Heart right ventricle (tissue), 16 donors: ENCODE results near the gene PLA2G1B. TPM values are rescaled to one million over a fixed set of nuclear protein-coding genes. Genes with fewer than 3 reads are reported as not detected.
A peak's percentile ranks its signal among the peaks of the same experiment; 100 is the strongest.

ENCODE experiments used
- ATAC-seq, 8 donors: fragments of 200-7000 bp; cut with Tn5 transposase; one replicate each; pipeline ENCODE4 v1.9.1; 2020; ENCODE audit warnings: mild to moderate bottlenecking in 8 of 8, moderate library complexity in 8 of 8, moderate number of reproducible peaks in 1 of 8
- DNase-seq, 2 donors: peaks; one replicate each; pipeline ENCODE4 v3.0.0-alpha.2; 2020
- H3K27ac ChIP-seq, 10 donors: fragments of 200-600 bp; sonication (generic) in 2 of 10; one replicate each; pipeline versions ENCODE4 v1.5.0 to v1.8.0; 2020 to 2022; ENCODE audit warnings: mild to moderate bottlenecking in 3 of 10
- H3K27me3 ChIP-seq, 7 donors: fragments of 200-600 bp; one replicate each; pipeline ENCODE4 v1.8.0; 2021 to 2022; ENCODE audit warnings: mild to moderate bottlenecking in 2 of 7
- H3K36me3 ChIP-seq, 9 donors: fragments of 200-600 bp; sonication (generic) in 1 of 9; one replicate each; pipeline versions ENCODE4 v1.5.0 to v1.8.0; 2020 to 2022; ENCODE audit warnings: mild to moderate bottlenecking in 2 of 9
- H3K4me1 ChIP-seq, 9 donors: fragments of 200-600 bp; sonication (generic) in 1 of 9; one replicate each; pipeline versions ENCODE4 v1.5.0 to v1.8.0; 2020 to 2022; ENCODE audit warnings: mild to moderate bottlenecking in 4 of 9
- H3K4me3 ChIP-seq, 10 donors: fragments of 200-600 bp; sonication (generic) in 2 of 10; one replicate each; pipeline versions ENCODE4 v1.5.0 to v1.8.0; 2020 to 2022; ENCODE audit warnings: mild to moderate bottlenecking in 7 of 10, moderate library complexity in 2 of 10
- H3K9me3 ChIP-seq, 11 donors: fragments of 200-600 bp in 10 of 11; sonication (generic) in 2 of 11; one replicate each; pipeline versions ENCODE4 v1.5.0 to v1.8.0; 2013 to 2022; ENCODE audit warnings: mild to moderate bottlenecking in 2 of 11, control low read depth in 1 of 11, moderate library complexity in 1 of 11
- WGBS, 2 donors: extraction: QIAGEN DNeasy Blood & Tissue Kit; methylation state at CpG; one replicate each; pipeline ENCODE4 v1.1.7; 2013; ENCODE audit warnings: inconsistent platforms in 1 of 2; 5-methylcytosine and 5-hydroxymethylcytosine counted together
- intact Hi-C, 10 donors: fragments of 100-400 bp; cut with DNase I; formaldehyde crosslinking; loops; one replicate each; pipeline versions ENCODE4 v1.11.1 to v1.14.2; 2022
- polyA plus RNA-seq, 2 donors: library from polyadenylated mRNA; stranded (reverse); fragments of 200-250 nt; gene quantifications; one replicate each; pipeline ENCODE4 v1.2.3, GENCODE V29; 2013
- total RNA-seq, 10 donors: library from RNA; stranded (reverse); fragmentation: NEBNext Ultra II Directional in 3 of 10; extraction: Animal tissue kit (Norgen Biotek cat#: 25700) in 3 of 10; gene quantifications; one replicate each; pipeline versions ENCODE4 v1.2.1 to v1.2.4, GENCODE V29; 2021 to 2023
- TF ChIP-seq, protein P1 (sequence below), 9 donors: fragments of 200-600 bp; sonication (generic) in 2 of 9; IDR thresholded peaks; one replicate each; pipeline versions ENCODE4 v1.5.0 to v1.8.0; 2021 to 2022; ENCODE audit warnings: antibody characterized with exemption in 9 of 9, mild to moderate bottlenecking in 5 of 9, moderate library complexity in 1 of 9
- donor health status: Arrhythmogenic right ventricular cardiomyopathy.
- donor health status: ischemic (EF 13 %, LVEDD 7.1; RV severe dilation, severe dysfunction).
- donor health status: healthy with polysubstance abuse.
- donor health status: DM: no; HTN: yes; CAD: no.
- donor health status: DM: no; HTN: no; CAD: no.
- donor health status: ischemic (EF 25% LVEDD 6.9; RV normal size, moderate dysfunction).
- donor health status: ischemic (EF 25% LVEDD 5.7; RV mildly dilated, moderate dysfunction).
- donor health status: healthy.
- donor health status: DM: yes; HTN: yes; CAD: no.
- donor health status: Ischemic cardiomyopathy.
- donor health status: ischemic (EF 35%, LVEDD 5.7; RV mildly dilated, moderate dysfunction).
- donor health status: nonischemic (EF 11% LVEDD 7.7; RV severe dilation, severe dysfunction).
- donor health status: DM: yes; HTN: yes; CAD: no.
- donor health status: PGD.
- donor health status: ischemic (EF 29% LVEDD 5.4; RV normal size, mild dysfunction).
- donor health status: nonischemic (EF 23%, LVEDD 6.1; RV moderate dilation, normal function).

PLA2G1B gene
- total and polyA plus RNA-seq, 12 donors, result 0.22 to 1.8 (median 0.86) TPM; not detected in 4

DNA sequence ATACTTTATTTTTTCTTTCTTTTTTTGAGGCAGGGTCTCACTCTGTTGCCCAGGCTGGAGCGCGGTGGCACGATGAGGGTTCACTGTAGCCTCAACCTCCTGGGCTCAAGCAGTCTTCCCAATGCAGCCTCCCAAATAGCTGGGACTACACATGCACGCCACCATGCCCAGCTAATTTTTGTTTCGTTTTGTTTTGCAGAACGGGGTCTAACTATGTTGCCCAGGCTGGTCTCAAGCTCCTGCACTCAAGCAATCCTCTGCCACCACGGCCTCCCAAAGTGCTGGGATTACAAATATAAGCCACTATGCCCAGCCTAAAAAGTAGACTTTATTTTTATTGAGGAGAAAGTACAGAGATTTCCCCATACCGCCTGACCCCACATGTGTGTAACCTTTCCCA is 46.1 kb upstream of the PLA2G1B start:
- Histone ChIP-seq H3K36me3 (no peaks in the 10 kb centered on the region), H3K9me3 (no peaks in the 10 kb centered on the region), H3K27ac (no peak overlapping the region), H3K4me3 (no peak overlapping the region), H3K4me1 (peaks cover 0 to 9% (median 0%) of the 10 kb centered on the region in 9 donors), H3K27me3 (peaks cover 0 to 87% (median 47%) of the 10 kb centered on the region in 7 donors)
- DNase-seq (no peak), ATAC-seq (no peak)
- WGBS, 2 donors, result 90 to 93% methylated on average over 8 of the region's 8 CpGs
- TF ChIP-seq, protein P1, sequence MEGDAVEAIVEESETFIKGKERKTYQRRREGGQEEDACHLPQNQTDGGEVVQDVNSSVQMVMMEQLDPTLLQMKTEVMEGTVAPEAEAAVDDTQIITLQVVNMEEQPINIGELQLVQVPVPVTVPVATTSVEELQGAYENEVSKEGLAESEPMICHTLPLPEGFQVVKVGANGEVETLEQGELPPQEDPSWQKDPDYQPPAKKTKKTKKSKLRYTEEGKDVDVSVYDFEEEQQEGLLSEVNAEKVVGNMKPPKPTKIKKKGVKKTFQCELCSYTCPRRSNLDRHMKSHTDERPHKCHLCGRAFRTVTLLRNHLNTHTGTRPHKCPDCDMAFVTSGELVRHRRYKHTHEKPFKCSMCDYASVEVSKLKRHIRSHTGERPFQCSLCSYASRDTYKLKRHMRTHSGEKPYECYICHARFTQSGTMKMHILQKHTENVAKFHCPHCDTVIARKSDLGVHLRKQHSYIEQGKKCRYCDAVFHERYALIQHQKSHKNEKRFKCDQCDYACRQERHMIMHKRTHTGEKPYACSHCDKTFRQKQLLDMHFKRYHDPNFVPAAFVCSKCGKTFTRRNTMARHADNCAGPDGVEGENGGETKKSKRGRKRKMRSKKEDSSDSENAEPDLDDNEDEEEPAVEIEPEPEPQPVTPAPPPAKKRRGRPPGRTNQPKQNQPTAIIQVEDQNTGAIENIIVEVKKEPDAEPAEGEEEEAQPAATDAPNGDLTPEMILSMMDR (IDR thresholded peaks at IDR 0.05), result no peak
- intact Hi-C loops, result loop anchor here in 1 of 10 donors (5.0 kb wide), 1 partner anchor 44 kb away; no protein-coding TSS in a partner anchor

DNA sequence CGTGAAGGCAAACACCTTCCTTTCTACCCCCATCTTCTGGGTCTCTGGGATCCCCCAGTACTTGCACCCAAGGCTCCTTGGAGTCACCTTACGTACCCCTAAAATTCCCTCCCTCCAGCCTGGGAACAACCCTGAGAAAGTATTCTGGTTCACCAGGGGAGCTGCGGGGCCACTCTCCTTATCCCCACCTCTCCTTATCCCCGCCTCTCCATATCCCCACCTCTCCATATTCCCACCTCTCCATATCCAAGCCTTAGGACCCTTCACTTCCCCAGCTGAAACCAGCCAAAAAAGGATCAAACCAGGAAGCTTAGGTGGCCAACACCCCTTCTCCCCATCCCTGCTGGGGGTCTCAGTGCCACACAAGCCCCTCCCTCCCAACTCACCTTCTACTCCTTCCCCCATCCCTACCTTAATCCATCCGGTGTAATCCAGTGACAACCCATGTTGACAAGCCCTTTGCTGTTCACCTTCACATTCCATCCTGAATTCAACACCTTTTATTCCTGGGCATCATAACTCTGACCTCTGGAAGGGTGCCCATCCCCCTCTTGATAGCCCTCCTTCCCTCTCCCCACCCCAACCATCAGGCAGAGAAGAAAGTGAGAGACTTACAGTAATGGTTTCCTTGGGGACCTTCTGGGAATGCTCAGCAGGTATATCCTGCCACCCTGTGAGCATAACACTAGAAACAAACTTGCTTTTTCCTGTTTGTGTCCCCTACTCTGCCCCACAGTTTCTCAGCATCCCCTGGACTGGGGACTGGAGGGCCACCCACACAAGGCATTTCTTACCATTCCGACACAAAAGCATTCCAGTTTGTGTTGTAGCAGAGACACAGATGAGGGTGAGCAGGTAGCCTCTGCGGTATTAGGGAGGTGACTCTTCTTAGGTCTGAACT is 43.0 kb upstream of the PLA2G1B start:
- Histone ChIP-seq H3K4me1 (peaks cover 0 to 21% (median 12%) of the 10 kb centered on the region in 9 donors), H3K27ac (no peak overlapping the region), H3K9me3 (no peaks in the 10 kb centered on the region), H3K4me3 (no peak overlapping the region), H3K36me3 (no peaks in the 10 kb centered on the region), H3K27me3 (peaks cover 0 to 94% (median 51%) of the 10 kb centered on the region in 7 donors)
- ATAC-seq (no peak), DNase-seq (no peak)
- TF ChIP-seq, protein P1 (IDR thresholded peaks at IDR 0.05), result no peak
- intact Hi-C loops, result loop anchor here in 1 of 10 donors (5.0 kb wide), 1 partner anchor 47 kb away; no protein-coding TSS in a partner anchor
- WGBS, 2 donors, result 33 to 37% methylated on average over 7 of the region's 7 CpGs

DNA sequence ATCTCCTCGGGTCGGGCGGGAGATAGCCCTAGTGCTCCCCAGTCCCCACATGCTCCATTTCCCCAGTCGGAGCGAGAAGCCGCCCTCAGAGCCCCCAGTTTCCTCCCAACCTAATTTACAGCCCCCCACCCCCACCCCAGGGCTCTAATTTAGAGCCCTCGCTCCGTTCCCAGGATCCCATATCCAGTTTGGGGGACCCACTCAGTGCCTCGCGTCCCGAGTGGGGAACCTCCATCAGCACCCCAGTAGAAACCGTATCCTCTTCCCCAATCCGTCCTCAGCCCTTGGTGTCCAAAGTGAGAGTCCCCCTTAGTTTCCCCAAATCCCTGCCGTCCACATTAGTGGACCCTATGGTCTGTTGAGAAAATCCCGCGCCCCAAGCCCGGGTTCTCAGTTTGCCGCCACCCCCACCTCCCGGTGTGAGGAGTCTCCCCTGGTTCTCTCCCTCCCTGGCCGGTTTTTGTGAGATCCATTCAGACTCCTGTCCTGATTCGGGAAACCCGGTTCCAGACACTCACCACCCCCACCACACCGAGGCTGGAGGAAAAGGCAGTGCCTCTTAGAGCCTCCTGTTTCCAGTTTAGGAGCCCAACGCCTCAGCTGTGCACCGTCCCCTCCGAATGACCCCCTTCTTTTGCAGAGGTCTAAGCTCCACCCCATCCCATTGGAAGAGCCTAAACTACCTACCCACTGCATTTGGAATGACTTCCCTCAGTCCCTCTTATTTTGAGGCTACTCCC is 42.2 kb upstream of the PLA2G1B start:
- Histone ChIP-seq H3K36me3 (no peaks in the 10 kb centered on the region), H3K9me3 (no peaks in the 10 kb centered on the region), H3K4me3 (peak overlapping the region; percentile 32 to 69 (median 54)), H3K4me1 (peaks cover 0 to 21% (median 12%) of the 10 kb centered on the region in 9 donors), H3K27me3 (peaks cover 0 to 87% (median 46%) of the 10 kb centered on the region in 7 donors), H3K27ac (no peak overlapping the region)
- WGBS, 2 donors, result 2 to 3% methylated on average over 26 of the region's 26 CpGs
- intact Hi-C loops, result loop anchor here in 2 of 10 donors (5.0 to 10.0 kb wide), 2 partner anchors 45 to 48 kb away; no protein-coding TSS in a partner anchor
- DNase-seq, result no peak
- no peak for ATAC-seq
- TF ChIP-seq, protein P1 (IDR thresholded peaks at IDR 0.05), result no peak
